T-helper 1 cell treated with Interleukin-12 subunit alpha and Interleukin-12 subunit beta and Interleukin-4 antibody, amounts not matched to agents 30 ng/mL and 1 ng/mL, for 36 hours (primary cell): ENCODE results near the gene SETD3. TPM values are rescaled to one million over a fixed set of nuclear protein-coding genes. Genes with fewer than 3 reads are reported as not detected.

Source experiments
- intact Hi-C: fragments of 100-400 bp; cut with micrococcal nuclease; formaldehyde crosslinking; loops from one replicate; pipeline ENCODE4 v1.15.1; 2024
- total RNA-seq: library from RNA; stranded (reverse); gene quantifications from 2 replicates; pipeline ENCODE4 v1.2.3, GENCODE V29; 2022

Gene SETD3
- total RNA-seq, 1 donor from 2014 or later, result 59.5 TPM

GRCh38 chr14:99461411-99462085, 19.1 kb downstream of the SETD3 start:
- intact Hi-C loops, result no loop called here

GRCh38 chr14:99460793-99461192, 19.9 kb downstream of the SETD3 start:
- intact Hi-C loops, result no loop called here

- intact Hi-C loops, result no loop called here
Measured at GRCh38 chr14:99459481-99460100, 21.1 kb downstream of the SETD3 start.

- intact Hi-C loops, result no loop called here
Measured at GRCh38 chr14:99454246-99454645, 26.4 kb downstream of the SETD3 start.

- intact Hi-C loops, result no loop called here
Measured at GRCh38 chr14:99452968-99453367, 27.7 kb downstream of the SETD3 start.

GRCh38 chr14:99451234-99451633, 29.4 kb downstream of the SETD3 start:
- intact Hi-C loops, result no loop called here

- intact Hi-C loops, result no loop called here
Measured at GRCh38 chr14:99450266-99450665, 30.4 kb downstream of the SETD3 start.

- intact Hi-C loops, result no loop called here
Measured at GRCh38 chr14:99447739-99448138, 32.9 kb downstream of the SETD3 start.

- intact Hi-C loops, result no loop called here
Measured at GRCh38 chr14:99445931-99446330, 34.7 kb downstream of the SETD3 start.

- intact Hi-C loops, result no loop called here
Measured at GRCh38 chr14:99441918-99442317, 38.7 kb downstream of the SETD3 start.

GRCh38 chr14:99441157-99441870, 39.3 kb downstream of the SETD3 start:
- intact Hi-C loops, result no loop called here

- intact Hi-C loops, result no loop called here
Measured at GRCh38 chr14:99440278-99440677, 40.4 kb downstream of the SETD3 start.

GRCh38 chr14:99437706-99438105, 43.0 kb downstream of the SETD3 start:
- intact Hi-C loops, result loop anchor here (2.0 kb wide), 1 partner anchor 43 kb away; the partner anchor contains the start of genes CCNK and SETD3

GRCh38 chr14:99436247-99437180, 44.1 kb downstream of the SETD3 start:
- intact Hi-C loops, result loop anchor here (2.0 kb wide), 1 partner anchor 44 kb away; the partner anchor contains the start of genes CCNK and SETD3

GRCh38 chr14:99435327-99435726, 45.3 kb downstream of the SETD3 start:
- intact Hi-C loops, result no loop called here

GRCh38 chr14:99432485-99432884, 48.2 kb downstream of the SETD3 start:
- intact Hi-C loops, result no loop called here

- intact Hi-C loops, result no loop called here
Measured at GRCh38 chr14:99431986-99432385, 48.7 kb downstream of the SETD3 start.

GRCh38 chr14:99430491-99430890, 50.2 kb downstream of the SETD3 start:
- intact Hi-C loops, result no loop called here

- intact Hi-C loops, result no loop called here
Measured at GRCh38 chr14:99427632-99428300, 52.9 kb downstream of the SETD3 start.

- intact Hi-C loops, result no loop called here
Measured at GRCh38 chr14:99426813-99427346, 53.8 kb downstream of the SETD3 start.
